Stimulated activated CD8-positive, alpha-beta memory T cell treated with anti-CD3 and anti-CD28 coated beads, Interleukin-7, amount 100 ng/mL, for 24 hours (primary cell): Measurements from ENCODE around the gene ERP29.
A peak's percentile ranks its signal among the peaks of the same experiment; 100 is the strongest.
"Not testable (repeated sequence)": the region's sequence is repeated elsewhere in the genome, so short reads cannot be mapped to it uniquely, and the experiment has no call there.

ENCODE experiments used
- DNase-seq: peaks from one replicate; pipeline ENCODE4 v3.0.0-alpha.2; 2020; ENCODE audit warnings: low read depth

The ERP29 gene

GRCh38 chr12:112001576-112001975, 11.7 kb upstream of the ERP29 start:
- no peak for DNase-seq

DNA sequence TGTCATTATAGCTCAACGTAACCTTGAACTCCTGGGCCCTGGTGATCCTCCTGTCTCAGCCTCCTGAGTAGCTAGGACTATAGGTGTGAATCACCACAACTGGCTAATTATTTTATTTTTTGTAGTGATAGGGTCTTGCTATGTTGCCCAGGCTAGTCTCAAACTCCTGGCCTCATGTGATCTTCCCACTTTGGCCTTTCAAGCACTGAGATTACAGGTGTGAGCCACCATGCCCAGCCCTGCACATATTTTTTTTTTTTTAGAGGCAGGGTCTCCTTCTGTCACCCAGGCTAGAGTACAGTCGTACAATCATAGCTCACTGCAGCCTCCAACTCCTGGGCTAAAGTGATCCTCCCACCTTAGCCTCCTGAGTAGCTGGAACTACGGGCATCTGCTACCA, 9.2 kb upstream of the ERP29 start:
- DNase-seq = no peak

- no peak for DNase-seq
Measured at GRCh38 chr12:112005419-112006395, 7.5 kb upstream of the ERP29 start.

GRCh38 chr12:112007945-112008344, 5.3 kb upstream of the ERP29 start:
- DNase-seq = no peak

GRCh38 chr12:112008918-112009317, 4.3 kb upstream of the ERP29 start:
- DNase-seq = no peak

GRCh38 chr12:112009596-112009995, 3.6 kb upstream of the ERP29 start:
- not testable (repeated sequence) for DNase-seq

DNA sequence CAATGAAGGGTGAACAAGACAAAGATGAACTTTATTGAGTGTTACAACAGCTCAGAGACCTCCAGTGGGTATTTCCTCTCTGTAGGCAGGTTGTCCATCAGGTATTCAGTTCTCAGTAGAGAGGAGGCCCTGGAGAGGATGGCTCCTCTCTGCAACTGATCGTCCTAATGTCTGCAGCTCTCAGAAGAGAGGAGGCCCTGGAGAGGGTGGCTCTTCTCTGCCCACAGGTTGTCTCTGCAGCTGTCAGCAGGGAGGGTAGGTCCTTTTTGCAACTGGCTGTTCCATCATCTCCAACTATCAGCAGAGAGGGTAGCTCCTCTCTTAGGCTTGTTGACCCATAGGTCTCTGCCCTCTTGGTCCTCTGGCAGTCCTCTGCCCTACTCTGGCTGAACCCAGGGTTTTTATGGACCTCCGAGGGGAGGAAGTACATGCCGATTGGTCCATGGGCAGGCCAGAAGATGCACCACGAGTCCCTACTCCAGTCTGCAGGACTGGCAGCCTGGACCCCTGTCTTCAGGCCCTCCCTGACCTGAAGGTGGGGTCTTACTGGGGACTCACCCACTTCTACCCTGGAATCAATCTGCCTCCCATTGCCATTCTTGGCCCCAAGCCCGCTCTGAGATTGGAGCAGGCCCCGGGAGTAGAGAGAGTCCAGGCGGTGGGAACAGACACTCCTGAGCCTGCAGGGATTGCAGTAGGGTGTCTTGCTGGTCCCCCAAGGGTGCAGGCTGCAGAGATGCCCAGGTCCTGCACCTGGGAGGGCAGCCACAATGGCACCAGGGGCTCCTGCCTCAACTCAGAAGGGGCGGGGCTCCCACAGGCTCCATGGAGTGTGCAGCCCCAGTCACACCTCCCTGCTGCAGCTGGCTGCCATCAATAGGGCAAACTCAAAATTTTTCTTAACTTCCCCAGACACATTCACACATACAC, 2.5 kb upstream of the ERP29 start:
- DNase-seq = no peak

DNA sequence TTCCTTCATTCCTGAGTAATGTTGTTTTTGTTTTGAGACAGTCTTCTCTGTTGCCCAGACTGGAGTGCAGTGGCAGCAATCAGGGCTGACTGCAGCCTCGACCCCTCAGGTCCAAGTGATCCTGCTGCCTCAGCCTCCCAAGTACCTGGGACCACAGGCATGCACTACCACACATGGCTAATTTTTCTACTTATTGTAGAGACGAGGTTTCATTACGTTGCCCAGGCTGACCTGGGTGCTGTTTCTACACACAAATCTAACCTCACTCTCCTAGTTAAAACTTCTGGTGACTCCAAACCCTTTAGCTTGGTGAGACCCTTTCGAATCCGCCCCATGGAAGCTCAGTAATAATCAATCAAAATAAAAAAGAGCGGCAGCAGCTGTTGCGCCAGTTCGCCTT, 1.5 kb upstream of the ERP29 start:
- no peak for DNase-seq

DNA sequence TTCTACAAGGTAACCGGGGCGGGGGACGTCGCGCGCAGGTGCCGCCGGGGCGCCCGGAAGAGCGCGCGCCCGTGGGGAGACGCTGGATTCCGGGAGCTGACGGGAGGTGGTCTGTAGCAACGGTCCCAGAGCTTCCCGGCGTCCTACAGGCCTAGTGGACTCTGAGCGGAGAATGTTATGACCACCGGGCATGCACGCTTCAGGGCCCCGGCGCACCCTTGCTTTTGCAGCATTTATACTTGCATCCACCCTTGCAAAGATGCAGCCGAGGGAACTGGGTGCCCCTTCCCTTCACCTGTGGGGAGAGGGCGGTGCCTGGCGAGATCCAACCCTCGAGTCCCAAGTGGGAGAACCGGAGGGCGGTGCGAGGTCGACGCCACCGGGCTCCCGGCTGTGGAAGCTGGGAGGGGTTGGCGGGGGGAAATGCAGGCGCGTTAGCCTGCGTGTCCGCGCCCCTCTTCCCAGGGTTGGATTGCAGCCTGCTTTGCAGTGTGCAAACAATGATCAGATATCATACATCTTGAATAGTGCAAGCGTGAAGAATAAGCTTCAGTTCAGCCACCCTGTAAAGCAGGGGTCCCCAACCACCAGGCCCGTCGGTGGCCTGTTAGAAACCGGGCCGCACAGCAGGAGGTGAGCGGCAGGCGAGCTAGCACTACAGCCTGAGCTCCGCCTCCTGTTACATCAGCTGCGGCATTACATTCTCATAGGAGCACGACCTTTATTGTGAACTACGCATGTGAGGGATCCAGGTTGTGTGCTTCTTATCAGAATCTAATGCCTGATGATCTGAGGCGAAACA, 576 bp downstream of the ERP29 start:
- DNase-seq = peak; percentile 39

DNA sequence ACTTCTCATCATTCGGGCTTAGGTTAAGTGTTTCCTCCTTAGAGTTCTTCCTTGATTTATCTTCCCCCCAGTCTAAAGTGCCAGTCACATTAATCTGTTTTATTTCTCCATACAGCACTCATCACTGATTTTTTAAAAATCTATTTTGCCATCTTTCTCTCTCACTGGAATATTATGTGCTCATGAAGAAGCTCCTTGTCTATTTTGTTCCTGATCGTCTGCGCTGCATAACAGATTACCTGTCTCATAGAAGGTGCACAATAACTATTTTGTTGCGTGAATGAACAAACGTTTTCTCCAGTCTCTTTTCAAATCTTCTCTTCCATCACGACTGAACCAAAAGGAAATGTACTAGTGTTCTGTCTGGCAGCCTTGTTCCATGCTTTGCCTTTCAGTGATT, 2.7 kb downstream of the ERP29 start:
- DNase-seq = no peak

DNA sequence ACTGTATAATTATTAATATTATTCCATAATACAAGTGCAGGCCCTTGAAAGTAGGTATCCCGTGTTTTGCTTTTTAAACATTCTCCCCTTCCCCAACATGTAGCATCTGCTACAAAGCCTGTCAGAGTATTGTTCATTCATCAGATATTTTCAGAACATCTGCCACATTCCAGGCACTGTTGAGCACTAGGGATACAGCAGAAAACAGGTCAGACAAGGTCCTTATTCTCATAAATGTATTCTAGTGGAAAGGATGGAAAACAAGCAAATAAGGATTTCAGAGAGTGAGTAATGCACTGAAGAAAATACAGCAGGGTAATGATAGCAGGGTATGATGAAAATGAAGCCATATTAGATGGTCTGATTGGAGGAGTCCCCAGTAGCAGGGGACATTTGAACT, 3.8 kb downstream of the ERP29 start:
- no peak for DNase-seq

DNA sequence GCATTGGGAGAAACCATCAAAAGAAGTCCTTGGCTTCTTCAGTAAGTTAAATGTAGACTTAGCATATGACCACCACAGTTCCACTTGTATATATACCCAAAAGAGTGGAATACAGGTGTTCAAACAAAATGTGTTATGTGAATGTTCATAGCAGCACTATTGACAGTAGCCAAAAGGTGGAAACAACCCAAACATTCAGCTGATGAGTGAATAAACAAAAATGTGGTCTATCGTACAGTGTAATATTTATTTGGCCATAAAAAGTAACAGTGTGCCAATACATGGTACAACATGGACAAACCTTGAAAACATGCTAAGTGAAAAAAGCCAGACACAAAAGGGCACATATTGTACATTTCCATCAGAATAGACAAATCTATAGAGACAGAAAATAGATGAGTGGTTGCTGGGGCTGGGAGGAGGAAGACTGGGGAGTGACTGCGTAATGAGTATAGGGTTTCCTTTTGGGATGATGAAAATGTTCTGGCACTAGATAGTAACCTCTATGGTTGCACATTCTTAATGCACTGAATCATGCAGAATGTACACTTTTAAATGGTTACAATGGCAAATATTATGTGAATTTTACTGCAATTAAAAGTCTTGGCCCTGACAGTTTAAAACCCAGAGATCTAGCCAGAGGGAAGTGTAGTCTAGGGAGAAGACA, 5.5 kb downstream of the ERP29 start:
- DNase-seq = no peak

DNA sequence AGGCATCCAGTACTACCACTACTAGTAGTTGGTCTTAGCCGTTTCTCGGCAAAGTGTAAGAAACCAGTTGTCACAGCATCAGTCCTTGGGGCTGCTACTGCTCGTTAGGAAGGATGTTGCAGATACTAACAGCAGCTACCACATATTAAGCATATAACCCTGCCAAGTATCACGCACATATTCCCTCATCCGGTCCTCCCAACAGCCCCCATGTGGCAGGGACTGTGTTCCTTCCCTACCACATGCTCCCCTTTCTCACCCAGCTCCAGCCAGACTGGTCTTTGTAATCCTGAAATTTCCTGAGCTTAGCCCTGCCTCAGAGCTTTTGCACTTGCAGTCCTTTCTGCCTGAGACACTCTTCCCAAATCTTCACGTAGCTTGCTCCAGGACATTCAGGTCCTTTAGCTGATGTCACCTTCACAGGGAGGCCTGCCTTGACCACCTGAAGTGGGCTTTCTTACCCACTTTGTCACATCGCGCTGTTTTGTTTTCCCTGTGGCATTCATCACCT, 7.8 kb downstream of the ERP29 start:
- DNase-seq = no peak

DNA sequence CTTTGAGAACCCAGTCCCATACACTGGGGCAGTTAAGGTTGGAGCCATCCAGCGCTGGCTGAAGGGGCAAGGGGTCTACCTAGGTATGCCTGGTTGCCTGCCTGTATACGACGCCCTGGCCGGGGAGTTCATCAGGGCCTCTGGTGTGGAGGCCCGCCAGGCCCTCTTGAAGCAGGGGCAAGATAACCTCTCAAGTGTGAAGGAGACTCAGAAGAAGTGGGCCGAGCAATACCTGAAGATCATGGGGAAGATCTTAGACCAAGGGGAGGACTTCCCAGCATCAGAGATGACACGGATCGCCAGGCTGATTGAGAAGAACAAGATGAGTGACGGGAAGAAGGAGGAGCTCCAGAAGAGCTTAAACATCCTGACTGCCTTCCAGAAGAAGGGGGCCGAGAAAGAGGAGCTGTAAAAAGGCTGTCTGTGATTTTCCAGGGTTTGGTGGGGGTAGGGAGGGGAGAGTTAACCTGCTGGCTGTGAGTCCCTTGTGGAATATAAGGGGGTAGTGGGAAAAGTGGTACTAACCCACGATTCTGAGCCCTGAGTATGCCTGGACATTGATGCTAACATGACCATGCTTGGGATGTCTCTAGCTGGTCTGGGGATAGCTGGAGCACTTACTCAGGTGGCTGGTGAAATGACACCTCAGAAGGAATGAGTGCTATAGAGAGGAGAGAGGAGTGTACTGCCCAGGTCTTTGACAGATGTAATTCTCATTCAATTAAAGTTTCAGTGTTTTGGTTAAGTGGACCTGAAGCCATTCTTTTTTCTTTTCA, 9.2 kb downstream of the ERP29 start:
- DNase-seq = no peak

DNA sequence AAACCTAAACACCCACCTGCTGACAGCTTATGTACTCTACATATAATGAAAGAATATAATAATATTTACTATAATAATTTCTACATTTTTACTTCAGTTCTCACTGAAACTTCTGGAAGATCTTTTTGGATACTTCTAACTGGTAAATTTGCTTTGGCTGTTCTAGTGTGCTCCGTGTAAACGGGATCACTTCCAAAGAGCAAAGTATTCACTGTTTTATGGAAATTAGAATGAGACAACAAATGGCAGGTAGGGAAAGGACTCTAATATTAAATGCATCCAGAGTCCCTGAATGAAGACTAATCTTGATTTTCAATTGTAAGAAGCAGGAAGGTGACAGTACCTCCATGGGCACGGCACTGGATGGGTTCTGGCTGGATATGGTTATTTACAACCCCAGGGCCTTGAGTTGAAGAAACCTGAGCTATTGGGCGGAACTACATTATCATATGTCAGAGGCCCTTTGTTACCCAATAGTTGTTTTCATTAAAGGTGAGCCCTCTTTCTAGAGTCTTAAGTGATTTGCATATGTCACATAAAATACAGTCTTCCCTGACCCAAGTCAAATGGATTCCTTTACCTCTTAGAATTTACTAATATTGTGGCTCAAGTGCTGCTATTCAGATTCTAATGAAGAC, 10.7 kb downstream of the ERP29 start:
- no peak for DNase-seq

DNA sequence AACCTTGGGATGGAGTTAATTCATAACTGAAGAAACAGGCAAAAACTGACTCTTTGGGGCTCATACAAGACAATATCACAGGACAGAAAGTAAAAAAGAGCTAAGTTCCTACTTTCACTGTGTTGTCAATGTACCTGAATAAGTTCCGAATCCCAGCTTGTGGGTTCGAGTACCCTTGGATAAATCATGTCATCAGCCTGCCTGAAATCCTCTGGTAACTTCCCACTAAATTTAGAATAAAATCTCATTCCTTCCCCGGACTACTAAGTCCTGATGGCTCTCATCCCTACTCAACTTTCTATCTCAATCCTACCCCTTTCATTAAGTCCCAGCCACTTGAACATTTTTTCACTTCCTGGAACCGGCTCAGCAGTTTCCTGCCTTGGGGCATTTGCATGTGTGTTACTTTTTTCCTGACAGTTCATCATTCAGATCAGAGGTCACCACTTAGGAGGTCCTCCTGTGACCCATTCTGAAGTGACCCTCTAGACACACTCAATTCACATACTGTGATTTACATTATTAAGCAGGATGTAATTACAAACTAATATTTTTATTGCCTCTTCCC, 12.7 kb downstream of the ERP29 start:
- DNase-seq = no peak

DNA sequence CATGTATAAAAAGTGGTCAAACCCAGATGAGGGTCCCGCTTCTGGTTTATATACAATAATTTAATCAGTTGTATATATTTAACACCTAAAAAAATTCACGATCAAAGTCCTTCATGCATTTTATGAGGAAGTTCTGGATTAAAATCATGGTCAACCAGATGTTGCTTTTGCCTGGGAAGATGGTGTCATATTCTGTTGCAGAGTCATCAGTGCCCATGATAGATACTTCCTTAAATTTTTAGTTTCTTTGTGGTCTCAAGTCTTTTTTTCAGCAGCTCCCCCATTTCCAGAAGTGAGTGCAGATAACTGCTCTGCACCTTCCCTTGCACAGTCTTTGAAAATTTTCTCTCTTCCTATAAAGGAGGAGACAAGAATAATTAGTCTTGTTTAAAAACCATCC, 16.1 kb downstream of the ERP29 start:
- DNase-seq = no peak

- no peak for DNase-seq
Measured at GRCh38 chr12:112031472-112031871, 18.2 kb downstream of the ERP29 start.

GRCh38 chr12:112032292-112032691, 19.1 kb downstream of the ERP29 start:
- no peak for DNase-seq
